Effector memory CD4-positive, alpha-beta T cell (primary cell): ENCODE results near the gene PHACTR3.

Source experiments
- DNase-seq, 3 donors: peaks; one replicate each; pipeline ENCODE4 v3.0.0-alpha.2; 2020
- H3K27ac ChIP-seq: 2 replicates; pipeline ENCODE4 v1.7.0; 2013; ENCODE audit warnings: mild to moderate bottlenecking, low read length, moderate library complexity; ENCODE audit not compliant: insufficient read depth, poor library complexity, severe bottlenecking
- H3K27me3 ChIP-seq: replicated peaks from 2 replicates; pipeline ENCODE4 v1.7.0; 2013; ENCODE audit warnings: mild to moderate bottlenecking, low read length; ENCODE audit not compliant: insufficient read depth, control insufficient read depth, poor library complexity, severe bottlenecking
- H3K36me3 ChIP-seq: 2 replicates; pipeline ENCODE4 v1.7.0; 2013; ENCODE audit warnings: mild to moderate bottlenecking, low read length, moderate library complexity; ENCODE audit not compliant: control insufficient read depth, insufficient read depth
- H3K4me1 ChIP-seq: 2 replicates; pipeline ENCODE4 v1.7.0; 2013; ENCODE audit warnings: low read length, mild to moderate bottlenecking; ENCODE audit not compliant: control insufficient read depth, insufficient read depth, poor library complexity, severe bottlenecking
- H3K4me3 ChIP-seq: 2 replicates; pipeline ENCODE4 v1.7.0; 2013; ENCODE audit warnings: low read length, low read depth, mild to moderate bottlenecking; ENCODE audit not compliant: insufficient read depth, poor library complexity, severe bottlenecking
- H3K9me3 ChIP-seq: 2 replicates; pipeline ENCODE4 v1.7.0; 2013; ENCODE audit warnings: mild to moderate bottlenecking, low read length, moderate library complexity; ENCODE audit not compliant: control insufficient read depth

PHACTR3 gene

GRCh38 chr20:59574308-59574707 lies 30.0 kb upstream of the PHACTR3 start:
- Histone ChIP-seq H3K4me1 (peaks cover 4% of the 10 kb centered on the region), H3K27me3 (peaks cover 5% of the 10 kb centered on the region), H3K9me3 (no peaks in the 10 kb centered on the region), H3K27ac (no peak overlapping the region), H3K36me3 (no peaks in the 10 kb centered on the region), H3K4me3 (no peak overlapping the region)
- DNase-seq = no peak

DNA sequence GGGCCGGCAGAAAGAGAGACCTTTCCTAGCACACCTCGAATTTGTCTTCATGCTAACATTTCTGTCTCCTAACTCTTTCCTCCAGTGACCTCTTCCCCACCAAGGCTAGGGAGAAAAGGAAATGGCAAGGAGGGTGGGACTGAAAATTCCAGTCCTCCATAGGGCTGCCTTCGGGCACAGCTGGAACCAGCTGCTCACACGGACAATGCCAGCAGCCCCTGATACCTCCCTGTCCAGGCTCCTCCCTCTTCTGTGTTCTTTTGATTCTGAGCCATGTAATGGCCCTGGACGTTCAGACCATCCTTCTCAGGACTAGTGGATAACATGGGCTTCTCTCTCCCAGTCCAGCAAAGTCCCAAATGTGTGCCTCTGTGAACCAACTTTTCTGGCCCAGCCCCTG lies 29.1 kb upstream of the PHACTR3 start:
- Histone ChIP-seq H3K9me3 (no peaks in the 10 kb centered on the region), H3K27ac (no peak overlapping the region), H3K36me3 (no peaks in the 10 kb centered on the region), H3K4me3 (no peak overlapping the region), H3K4me1 (peaks cover 4% of the 10 kb centered on the region), H3K27me3 (peaks cover 5% of the 10 kb centered on the region)
- no peak for DNase-seq

GRCh38 chr20:59575653-59576052 lies 28.7 kb upstream of the PHACTR3 start:
- H3K4me1 ChIP-seq = peaks cover 4% of the 10 kb centered on the region
- no peaks in the 10 kb centered on the region for H3K36me3 ChIP-seq
- peaks cover 5% of the 10 kb centered on the region for H3K27me3 ChIP-seq
- H3K9me3 ChIP-seq = no peaks in the 10 kb centered on the region
- H3K27ac ChIP-seq = no peak overlapping the region
- no peak overlapping the region for H3K4me3 ChIP-seq
- no peak for DNase-seq

DNA sequence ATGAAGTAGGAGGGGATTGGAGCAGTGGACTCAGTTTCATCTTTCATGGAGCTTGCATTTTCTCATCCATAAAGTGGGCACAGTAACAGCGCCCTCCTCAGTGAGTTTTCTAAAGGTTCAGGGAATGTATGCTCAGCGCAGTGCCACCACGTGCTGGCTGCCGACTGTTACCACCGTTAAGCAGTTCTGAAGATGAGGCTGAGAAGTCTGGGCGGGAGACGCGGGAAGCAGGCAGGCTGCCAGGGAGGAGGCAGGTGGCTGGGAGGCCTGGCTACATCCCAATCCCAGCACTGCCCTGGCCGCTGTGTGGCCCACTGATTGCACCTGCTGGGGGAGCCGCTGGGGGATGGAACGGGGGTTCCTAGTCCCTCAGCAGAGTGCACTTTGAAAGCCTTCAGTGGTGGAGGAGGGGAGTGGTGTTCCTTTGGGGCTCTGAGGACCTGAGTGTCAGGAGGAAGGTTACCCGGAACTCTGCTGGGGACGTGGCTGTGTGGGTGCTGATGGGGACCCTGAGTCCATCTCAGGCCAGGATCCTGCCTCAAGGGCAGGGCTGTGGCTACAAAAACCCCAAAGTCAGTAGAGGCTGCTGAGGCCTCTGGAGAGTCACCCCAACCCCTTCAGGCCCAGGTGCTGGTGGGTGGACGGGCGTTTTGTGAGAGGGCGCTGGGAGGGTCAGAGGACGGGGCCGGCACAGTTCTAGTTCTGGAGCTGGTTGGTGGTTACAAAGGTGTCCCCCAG lies 28.0 kb upstream of the PHACTR3 start:
- Histone ChIP-seq H3K9me3 (no peaks in the 10 kb centered on the region), H3K36me3 (no peaks in the 10 kb centered on the region), H3K4me3 (no peak overlapping the region), H3K27ac (no peak overlapping the region), H3K4me1 (peaks cover 4% of the 10 kb centered on the region), H3K27me3 (peaks cover 5% of the 10 kb centered on the region)
- DNase-seq = no peak

- H3K4me1 ChIP-seq = no peaks in the 10 kb centered on the region
- no peaks in the 10 kb centered on the region for H3K36me3 ChIP-seq
- H3K9me3 ChIP-seq = no peaks in the 10 kb centered on the region
- peaks cover under 1% of the 10 kb centered on the region for H3K27me3 ChIP-seq
- no peak overlapping the region for H3K27ac ChIP-seq
- DNase-seq = no peak
- H3K4me3 ChIP-seq = no peak overlapping the region
Observed at GRCh38 chr20:59577037-59577808, 27.1 kb upstream of the PHACTR3 start.

DNA sequence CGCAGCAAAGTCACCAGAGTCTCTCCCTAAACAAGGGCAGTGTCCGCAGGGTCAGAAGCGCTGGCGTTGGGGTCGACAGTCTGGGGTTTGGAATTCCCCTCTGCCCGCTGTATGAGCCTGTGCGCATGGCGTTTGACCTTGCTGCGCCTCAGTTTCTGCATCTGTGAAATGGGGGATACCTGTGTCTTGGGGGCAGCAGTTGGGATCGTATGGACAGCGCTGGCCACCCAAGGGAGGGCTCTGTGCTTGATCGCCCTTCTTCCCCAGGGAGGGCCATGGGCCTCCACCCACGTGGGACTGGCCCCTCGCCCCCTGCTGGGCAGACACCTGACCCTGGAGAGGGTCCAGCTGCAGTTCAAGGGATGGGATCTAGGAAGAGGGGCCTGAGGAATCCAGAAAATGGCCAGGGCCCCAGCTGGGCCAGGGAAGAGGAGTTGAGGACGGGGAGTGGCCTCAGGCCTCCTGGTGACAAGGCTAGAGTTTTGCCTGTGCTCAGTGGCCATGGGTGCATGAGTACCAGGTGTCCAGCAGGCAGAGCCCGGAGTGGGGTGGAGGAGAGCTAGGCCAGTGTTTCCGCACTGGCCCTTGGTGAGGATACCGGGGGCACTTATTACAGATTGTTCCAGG lies 26.4 kb upstream of the PHACTR3 start:
- H3K4me3 ChIP-seq = no peak overlapping the region

DNA sequence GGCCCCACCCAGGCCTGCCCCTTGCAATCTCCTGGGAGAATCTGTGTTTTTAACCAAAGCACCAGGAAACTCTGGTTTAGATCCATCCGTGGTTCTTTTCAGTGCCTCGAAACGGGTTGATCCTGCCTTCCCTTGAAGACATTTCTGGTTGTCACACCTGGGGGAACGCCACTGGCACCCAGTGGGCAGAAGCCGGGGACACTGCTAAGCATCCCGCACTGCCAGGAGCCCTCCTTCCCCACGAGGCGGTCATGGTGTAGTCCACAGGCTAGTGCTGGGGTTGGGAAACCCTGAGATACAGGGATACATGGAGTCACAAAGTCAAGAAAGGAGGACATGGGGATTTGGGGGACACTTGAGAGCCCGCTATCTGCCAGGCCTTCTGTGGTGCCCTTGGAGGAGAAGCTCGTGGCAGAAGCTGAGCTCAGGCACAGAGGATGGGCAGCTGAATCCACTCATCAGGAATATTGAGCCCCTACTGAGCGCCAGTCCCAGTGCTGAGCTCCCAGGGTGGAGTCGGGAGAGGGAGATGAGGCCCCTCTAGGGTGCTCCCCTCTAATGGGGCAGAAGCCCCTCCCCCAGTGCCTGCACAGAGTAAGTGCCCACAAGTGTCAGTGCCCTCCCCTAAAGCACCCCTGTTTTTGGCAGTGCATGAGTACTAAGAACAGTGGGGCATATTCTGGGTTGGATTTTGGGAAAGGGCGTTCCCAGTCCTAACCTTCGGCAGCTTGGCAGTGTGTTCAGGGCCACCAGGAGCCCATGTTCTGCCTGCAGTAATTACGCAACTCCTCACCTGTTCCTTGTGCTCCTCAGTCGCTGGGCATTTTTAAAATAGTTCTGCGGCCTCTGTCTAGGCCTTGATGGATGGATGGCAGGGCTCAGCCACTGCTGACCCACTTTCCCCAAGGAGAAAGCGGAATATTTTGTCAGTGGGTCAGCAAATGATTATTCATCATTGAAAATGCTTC lies 25.6 kb upstream of the PHACTR3 start:
- H3K27ac ChIP-seq = no peak overlapping the region
- DNase-seq = no peak
- no peaks in the 10 kb centered on the region for H3K36me3 ChIP-seq
- no peaks in the 10 kb centered on the region for H3K9me3 ChIP-seq
- no peaks in the 10 kb centered on the region for H3K4me1 ChIP-seq
- H3K27me3 ChIP-seq = no peaks in the 10 kb centered on the region
- H3K4me3 ChIP-seq = no peak overlapping the region

More for the DNA sequence above, 26.4 kb upstream of the PHACTR3 start:
- Histone ChIP-seq H3K27ac (no peak overlapping the region), H3K36me3 (no peaks in the 10 kb centered on the region), H3K4me1 (no peaks in the 10 kb centered on the region), H3K27me3 (no peaks in the 10 kb centered on the region), H3K9me3 (no peaks in the 10 kb centered on the region)
- no peak for DNase-seq

GRCh38 chr20:59579404-59580145 lies 24.8 kb upstream of the PHACTR3 start:
- no peak overlapping the region for H3K4me3 ChIP-seq
- H3K27ac ChIP-seq = no peak overlapping the region
- H3K9me3 ChIP-seq = no peaks in the 10 kb centered on the region
- H3K36me3 ChIP-seq = no peaks in the 10 kb centered on the region
- no peak for DNase-seq
- H3K4me1 ChIP-seq = no peaks in the 10 kb centered on the region
- H3K27me3 ChIP-seq = no peaks in the 10 kb centered on the region
